ENCODE measurements around the gene ENOX2. TPM values are rescaled to one million over a fixed set of nuclear protein-coding genes. Genes with fewer than 3 reads are reported as not detected.
"Not testable (repeated sequence)": the region's sequence is repeated elsewhere in the genome, so short reads cannot be mapped to it uniquely, and the experiment has no call there.

The ENOX2 gene
- total and polyA plus RNA-seq, 2 experiments from 2014 or later, result 16.0 to 34.0 TPM

- H3K36me3 ChIP-seq, result no peaks in the 10 kb centered on the region
- no peaks in the 10 kb centered on the region for H3K27me3 ChIP-seq
- TF ChIP-seq, protein P1, sequence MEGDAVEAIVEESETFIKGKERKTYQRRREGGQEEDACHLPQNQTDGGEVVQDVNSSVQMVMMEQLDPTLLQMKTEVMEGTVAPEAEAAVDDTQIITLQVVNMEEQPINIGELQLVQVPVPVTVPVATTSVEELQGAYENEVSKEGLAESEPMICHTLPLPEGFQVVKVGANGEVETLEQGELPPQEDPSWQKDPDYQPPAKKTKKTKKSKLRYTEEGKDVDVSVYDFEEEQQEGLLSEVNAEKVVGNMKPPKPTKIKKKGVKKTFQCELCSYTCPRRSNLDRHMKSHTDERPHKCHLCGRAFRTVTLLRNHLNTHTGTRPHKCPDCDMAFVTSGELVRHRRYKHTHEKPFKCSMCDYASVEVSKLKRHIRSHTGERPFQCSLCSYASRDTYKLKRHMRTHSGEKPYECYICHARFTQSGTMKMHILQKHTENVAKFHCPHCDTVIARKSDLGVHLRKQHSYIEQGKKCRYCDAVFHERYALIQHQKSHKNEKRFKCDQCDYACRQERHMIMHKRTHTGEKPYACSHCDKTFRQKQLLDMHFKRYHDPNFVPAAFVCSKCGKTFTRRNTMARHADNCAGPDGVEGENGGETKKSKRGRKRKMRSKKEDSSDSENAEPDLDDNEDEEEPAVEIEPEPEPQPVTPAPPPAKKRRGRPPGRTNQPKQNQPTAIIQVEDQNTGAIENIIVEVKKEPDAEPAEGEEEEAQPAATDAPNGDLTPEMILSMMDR (IDR thresholded peaks at IDR 0.05; ENCODE audit: low read depth, low read length), result no peak
- no peak overlapping the region for H3K4me3 ChIP-seq
- H3K27ac ChIP-seq, result no peak overlapping the region
- no peaks in the 10 kb centered on the region for H3K9me3 ChIP-seq (ENCODE audit: low read depth)
- DNase-seq (ENCODE audit: low read depth in 1 of 2, low spot score in 1 of 2), result no peak
- H3K4me1 ChIP-seq (ENCODE audit: low read depth), result peaks cover 11% of the 10 kb centered on the region
Measured at GRCh38 chrX:130828641-130829040, 74.4 kb downstream of the ENOX2 start.

- Histone ChIP-seq H3K27ac (no peak overlapping the region), H3K4me3 (no peak overlapping the region), H3K9me3 (ENCODE audit: low read depth) (no peaks in the 10 kb centered on the region), H3K36me3 (no peaks in the 10 kb centered on the region), H3K4me1 (ENCODE audit: low read depth) (peaks cover 10% of the 10 kb centered on the region), H3K27me3 (no peaks in the 10 kb centered on the region)
- TF ChIP-seq, protein P1 (IDR thresholded peaks at IDR 0.05; ENCODE audit: low read depth, low read length), result no peak
- no peak for DNase-seq (ENCODE audit: low read depth in 1 of 2, low spot score in 1 of 2)
Measured at GRCh38 chrX:130827648-130828047, 75.4 kb downstream of the ENOX2 start.

GRCh38 chrX:130826249-130826648, 76.8 kb downstream of the ENOX2 start:
- no peaks in the 10 kb centered on the region for H3K36me3 ChIP-seq
- no peaks in the 10 kb centered on the region for H3K4me1 ChIP-seq (ENCODE audit: low read depth)
- TF ChIP-seq, protein P1 (IDR thresholded peaks at IDR 0.05; ENCODE audit: low read depth, low read length), result no peak
- no peaks in the 10 kb centered on the region for H3K27me3 ChIP-seq
- H3K4me3 ChIP-seq, result no peak overlapping the region
- no peaks in the 10 kb centered on the region for H3K9me3 ChIP-seq (ENCODE audit: low read depth)
- no peak overlapping the region for H3K27ac ChIP-seq
- no peak for DNase-seq (ENCODE audit: low read depth in 1 of 2, low spot score in 1 of 2)

- TF ChIP-seq, protein P1 (IDR thresholded peaks at IDR 0.05; ENCODE audit: low read depth, low read length), result no peak
- H3K27ac ChIP-seq, result no peak overlapping the region
- H3K36me3 ChIP-seq, result no peaks in the 10 kb centered on the region
- no peak overlapping the region for H3K4me3 ChIP-seq
- H3K9me3 ChIP-seq (ENCODE audit: low read depth), result no peaks in the 10 kb centered on the region
- DNase-seq (ENCODE audit: low read depth in 1 of 2, low spot score in 1 of 2), result no peak
- no peaks in the 10 kb centered on the region for H3K27me3 ChIP-seq
- H3K4me1 ChIP-seq (ENCODE audit: low read depth), result no peaks in the 10 kb centered on the region
Measured at GRCh38 chrX:130825525-130825924, 77.5 kb downstream of the ENOX2 start.

- not testable (repeated sequence) for H3K4me1 ChIP-seq (ENCODE audit: low read depth); H3K36me3 ChIP-seq; H3K27ac ChIP-seq; H3K27me3 ChIP-seq; DNase-seq (ENCODE audit: low read depth in 1 of 2, low spot score in 1 of 2); H3K9me3 ChIP-seq (ENCODE audit: low read depth); H3K4me3 ChIP-seq
Measured at GRCh38 chrX:130819367-130819766, 83.6 kb downstream of the ENOX2 start.

- not testable (repeated sequence) for H3K9me3 ChIP-seq (ENCODE audit: low read depth); DNase-seq (ENCODE audit: low read depth in 1 of 2, low spot score in 1 of 2); H3K27me3 ChIP-seq
Measured at GRCh38 chrX:130813932-130814331, 89.1 kb downstream of the ENOX2 start.

GRCh38 chrX:130810561-130810960, 92.4 kb downstream of the ENOX2 start:
- Histone ChIP-seq H3K27me3 (no peaks in the 10 kb centered on the region), H3K27ac (no peak overlapping the region), H3K4me1 (ENCODE audit: low read depth) (peaks cover 9% of the 10 kb centered on the region), H3K9me3 (ENCODE audit: low read depth) (no peaks in the 10 kb centered on the region), H3K36me3 (no peaks in the 10 kb centered on the region), H3K4me3 (no peak overlapping the region)
- no peak for DNase-seq (ENCODE audit: low read depth in 1 of 2, low spot score in 1 of 2)
- TF ChIP-seq, protein P1 (IDR thresholded peaks at IDR 0.05; ENCODE audit: low read depth, low read length), result no peak

More at GRCh38 chrX:130813932-130814331, 89.1 kb downstream of the ENOX2 start:
- H3K4me3 ChIP-seq; H3K4me1 ChIP-seq (ENCODE audit: low read depth); H3K36me3 ChIP-seq; H3K27ac ChIP-seq: not testable (repeated sequence)
